ENCODE measurements around the gene GABRQ. TPM values are rescaled to one million over a fixed set of nuclear protein-coding genes. Genes with fewer than 3 reads are reported as not detected.

GABRQ gene
- polyA plus RNA-seq, 1 experiment = not detected

DNA sequence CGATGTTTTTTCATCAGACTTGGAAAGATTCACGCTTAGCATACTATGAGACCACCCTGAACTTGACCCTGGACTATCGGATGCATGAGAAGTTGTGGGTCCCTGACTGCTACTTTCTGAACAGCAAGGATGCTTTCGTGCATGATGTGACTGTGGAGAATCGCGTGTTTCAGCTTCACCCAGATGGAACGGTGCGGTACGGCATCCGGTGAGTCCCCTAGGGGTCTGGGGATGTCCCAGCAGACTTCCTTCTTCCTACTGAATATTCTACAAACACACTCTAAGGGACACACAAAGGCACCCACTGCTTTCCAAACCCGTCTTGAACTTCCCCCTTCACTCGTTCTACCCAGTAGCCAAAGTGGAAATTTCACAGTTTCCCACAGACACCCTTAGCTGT lies 9.3 kb downstream of the GABRQ start:
- H3K36me3 ChIP-seq (ENCODE audit: control insufficient read depth, insufficient read depth, low read length) = no peaks in the 10 kb centered on the region
- no peaks in the 10 kb centered on the region for H3K27me3 ChIP-seq (ENCODE audit: control insufficient read depth, insufficient read depth, low read length)
- POLR2A ChIA-PET = no interaction called here
- no peak for DNase-seq (ENCODE audit: low read depth)
- TF ChIP-seq CTCF (IDR thresholded peaks at IDR 0.05; ENCODE audit: insufficient read depth, low read depth, low read length) = no peak
- H3K4me3 ChIP-seq (ENCODE audit: low read depth, low read length) = no peak overlapping the region
- CTCF ChIA-PET = interaction anchor here (0.6 kb wide), 1 partner anchor 897 kb away, joined by 3 read pairs; no protein-coding TSS in a partner anchor

- TF ChIP-seq CTCF (IDR thresholded peaks at IDR 0.05; ENCODE audit: insufficient read depth, low read depth, low read length) = no peak
- H3K27me3 ChIP-seq (ENCODE audit: control insufficient read depth, insufficient read depth, low read length) = no peaks in the 10 kb centered on the region
- ChIA-PET CTCF (no interaction called here), POLR2A (no interaction called here)
- no peak overlapping the region for H3K4me3 ChIP-seq (ENCODE audit: low read depth, low read length)
- DNase-seq (ENCODE audit: low read depth) = no peak
- no peaks in the 10 kb centered on the region for H3K36me3 ChIP-seq (ENCODE audit: control insufficient read depth, insufficient read depth, low read length)
These were observed 10.3 kb downstream of the GABRQ start for GRCh38 chrX:152647978-152648377.

GRCh38 chrX:152652060-152652459 lies 14.4 kb downstream of the GABRQ start:
- DNase-seq (ENCODE audit: low read depth) = no peak
- H3K4me3 ChIP-seq (ENCODE audit: low read depth, low read length) = no peak overlapping the region
- ChIA-PET CTCF (interaction anchor here (1.5 kb wide), 1 partner anchor 902 kb away, joined by 3 read pairs; no protein-coding TSS in a partner anchor), POLR2A (no interaction called here)
- H3K27me3 ChIP-seq (ENCODE audit: control insufficient read depth, insufficient read depth, low read length) = no peaks in the 10 kb centered on the region
- TF ChIP-seq CTCF (IDR thresholded peaks at IDR 0.05; ENCODE audit: insufficient read depth, low read depth, low read length) = no peak
- no peaks in the 10 kb centered on the region for H3K36me3 ChIP-seq (ENCODE audit: control insufficient read depth, insufficient read depth, low read length)

GRCh38 chrX:152652467-152652866 lies 14.8 kb downstream of the GABRQ start:
- ChIA-PET POLR2A (no interaction called here), CTCF (interaction anchor here (1.5 kb wide), 1 partner anchor 902 kb away, joined by 3 read pairs; no protein-coding TSS in a partner anchor)
- TF ChIP-seq CTCF (IDR thresholded peaks at IDR 0.05; ENCODE audit: insufficient read depth, low read depth, low read length) = no peak
- H3K4me3 ChIP-seq (ENCODE audit: low read depth, low read length) = no peak overlapping the region
- no peaks in the 10 kb centered on the region for H3K36me3 ChIP-seq (ENCODE audit: control insufficient read depth, insufficient read depth, low read length)
- no peak for DNase-seq (ENCODE audit: low read depth)
- no peaks in the 10 kb centered on the region for H3K27me3 ChIP-seq (ENCODE audit: control insufficient read depth, insufficient read depth, low read length)

GRCh38 chrX:152656087-152656486 lies 18.4 kb downstream of the GABRQ start:
- Histone ChIP-seq H3K36me3 (ENCODE audit: control insufficient read depth, insufficient read depth, low read length) (no peaks in the 10 kb centered on the region), H3K27me3 (ENCODE audit: control insufficient read depth, insufficient read depth, low read length) (no peaks in the 10 kb centered on the region), H3K4me3 (ENCODE audit: low read depth, low read length) (no peak overlapping the region)
- ChIA-PET POLR2A (no interaction called here), CTCF (no interaction called here)
- no peak for TF ChIP-seq CTCF (IDR thresholded peaks at IDR 0.05; ENCODE audit: insufficient read depth, low read depth, low read length)
- no peak for DNase-seq (ENCODE audit: low read depth)

Measured in BJ (cell line).